RWPE1 (cell line): Measurements from ENCODE around the gene HBM.

Experiments used
- CTCF ChIA-PET: fragments of 350-600 bp; sonication (Branson Sonifier 250); formaldehyde crosslinking; extraction: SDS; loops from one replicate; lab custom pipeline; 2021; lab: Yijun Ruan, JAX
- POLR2A ChIA-PET: fragments of 400-600 bp; formaldehyde crosslinking; extraction: SDS; loops from one replicate; lab custom pipeline; 2020; ENCODE audit warnings: antibody characterized with exemption; ENCODE audit not compliant: low non-redundant PET; lab: Yijun Ruan, JAX
- DNase-seq: peaks from one replicate; pipeline ENCODE4 v3.0.0; 2012; ENCODE audit warnings: low spot score
- H3K27ac ChIP-seq: fragments of 450-650 bp; 2 replicates; pipeline ENCODE4 v1.5.1; 2017
- TF ChIP-seq, protein P1 (sequence below): fragments of 450-650 bp; conservative IDR thresholded peaks from 2 replicates; pipeline ENCODE4 v1.5.1; 2017; ENCODE audit warnings: low read depth, mild to moderate bottlenecking

HBM gene

DNA sequence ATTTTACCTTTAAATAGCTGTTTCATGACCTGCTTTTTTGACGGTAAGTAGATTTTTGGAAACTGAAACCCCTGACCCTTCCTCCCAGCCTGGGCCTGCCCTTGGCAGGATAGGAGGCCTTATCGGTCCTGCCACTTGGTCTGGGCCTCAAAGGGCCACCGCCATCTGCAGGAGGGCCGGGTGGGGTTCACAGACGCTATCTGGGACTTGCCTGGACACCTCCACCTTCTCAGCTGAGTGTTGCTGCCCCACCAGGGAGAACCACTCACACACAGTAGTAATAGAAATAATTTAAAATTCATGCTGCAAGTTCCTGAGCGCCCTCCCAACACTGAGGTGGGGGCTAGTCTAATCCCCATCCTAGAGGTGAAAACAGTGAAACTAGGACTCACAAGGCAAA, 22.7 kb upstream of the HBM start:
- CTCF ChIA-PET: interaction anchor here (0.6 kb wide), 1 partner anchor 27 kb away, joined by 3 read pairs; no protein-coding TSS in a partner anchor
- TF ChIP-seq, protein P1, sequence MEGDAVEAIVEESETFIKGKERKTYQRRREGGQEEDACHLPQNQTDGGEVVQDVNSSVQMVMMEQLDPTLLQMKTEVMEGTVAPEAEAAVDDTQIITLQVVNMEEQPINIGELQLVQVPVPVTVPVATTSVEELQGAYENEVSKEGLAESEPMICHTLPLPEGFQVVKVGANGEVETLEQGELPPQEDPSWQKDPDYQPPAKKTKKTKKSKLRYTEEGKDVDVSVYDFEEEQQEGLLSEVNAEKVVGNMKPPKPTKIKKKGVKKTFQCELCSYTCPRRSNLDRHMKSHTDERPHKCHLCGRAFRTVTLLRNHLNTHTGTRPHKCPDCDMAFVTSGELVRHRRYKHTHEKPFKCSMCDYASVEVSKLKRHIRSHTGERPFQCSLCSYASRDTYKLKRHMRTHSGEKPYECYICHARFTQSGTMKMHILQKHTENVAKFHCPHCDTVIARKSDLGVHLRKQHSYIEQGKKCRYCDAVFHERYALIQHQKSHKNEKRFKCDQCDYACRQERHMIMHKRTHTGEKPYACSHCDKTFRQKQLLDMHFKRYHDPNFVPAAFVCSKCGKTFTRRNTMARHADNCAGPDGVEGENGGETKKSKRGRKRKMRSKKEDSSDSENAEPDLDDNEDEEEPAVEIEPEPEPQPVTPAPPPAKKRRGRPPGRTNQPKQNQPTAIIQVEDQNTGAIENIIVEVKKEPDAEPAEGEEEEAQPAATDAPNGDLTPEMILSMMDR: no peak
- no peak for DNase-seq
- POLR2A ChIA-PET: no interaction called here
- peak overlapping the region; percentile 42 for H3K27ac ChIP-seq

GRCh38 chr16:143456-143855, 22.3 kb upstream of the HBM start:
- CTCF ChIA-PET: interaction anchor here (0.6 kb wide), 1 partner anchor 27 kb away, joined by 3 read pairs; no protein-coding TSS in a partner anchor
- H3K27ac ChIP-seq: peak overlapping the region; percentile 42
- POLR2A ChIA-PET: no interaction called here
- DNase-seq: no peak
- TF ChIP-seq, protein P1: no peak

- ChIA-PET POLR2A (no interaction called here), CTCF (no interaction called here)
- H3K27ac ChIP-seq: no peak overlapping the region
- DNase-seq: no peak
- TF ChIP-seq, protein P1: no peak
Measured at GRCh38 chr16:144797-145252, 21.0 kb upstream of the HBM start.

DNA sequence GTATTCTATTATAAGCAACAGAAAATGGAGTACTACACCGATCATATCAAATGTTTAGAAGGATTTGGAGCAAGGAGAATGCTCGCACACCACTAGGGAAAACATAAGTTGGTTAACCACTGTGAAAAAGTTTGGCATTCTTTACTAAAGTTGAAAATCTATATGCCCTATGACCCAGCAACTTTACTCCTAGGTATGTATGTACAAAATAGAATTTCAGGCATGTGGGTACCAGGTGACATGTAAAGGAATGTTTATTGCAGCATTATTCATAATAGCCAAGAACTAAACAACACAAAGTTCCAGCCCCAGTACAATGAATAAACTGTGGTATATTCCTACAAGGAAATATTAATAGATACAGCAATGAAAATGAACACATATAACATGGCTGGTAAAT, 19.1 kb upstream of the HBM start:
- ChIA-PET CTCF (no interaction called here), POLR2A (no interaction called here)
- TF ChIP-seq, protein P1: no peak
- DNase-seq: no peak
- no peak overlapping the region for H3K27ac ChIP-seq

GRCh38 chr16:149024-149660, 16.6 kb upstream of the HBM start:
- POLR2A ChIA-PET: interaction anchor here (0.7 kb wide), 1 partner anchor 164 kb away, joined by 3 read pairs; no protein-coding TSS in a partner anchor
- CTCF ChIA-PET: interaction anchor here (0.6 to 0.7 kb wide), 2 partner anchors 11 to 83 kb away, joined by 3 to 5 read pairs; no protein-coding TSS in a partner anchor
- DNase-seq: no peak

More at GRCh38 chr16:149024-149660, 16.6 kb upstream of the HBM start:
- TF ChIP-seq, protein P1: no peak
- no peak overlapping the region for H3K27ac ChIP-seq
